ENCODE data around the gene EIF4EBP2.

The EIF4EBP2 gene

DNA sequence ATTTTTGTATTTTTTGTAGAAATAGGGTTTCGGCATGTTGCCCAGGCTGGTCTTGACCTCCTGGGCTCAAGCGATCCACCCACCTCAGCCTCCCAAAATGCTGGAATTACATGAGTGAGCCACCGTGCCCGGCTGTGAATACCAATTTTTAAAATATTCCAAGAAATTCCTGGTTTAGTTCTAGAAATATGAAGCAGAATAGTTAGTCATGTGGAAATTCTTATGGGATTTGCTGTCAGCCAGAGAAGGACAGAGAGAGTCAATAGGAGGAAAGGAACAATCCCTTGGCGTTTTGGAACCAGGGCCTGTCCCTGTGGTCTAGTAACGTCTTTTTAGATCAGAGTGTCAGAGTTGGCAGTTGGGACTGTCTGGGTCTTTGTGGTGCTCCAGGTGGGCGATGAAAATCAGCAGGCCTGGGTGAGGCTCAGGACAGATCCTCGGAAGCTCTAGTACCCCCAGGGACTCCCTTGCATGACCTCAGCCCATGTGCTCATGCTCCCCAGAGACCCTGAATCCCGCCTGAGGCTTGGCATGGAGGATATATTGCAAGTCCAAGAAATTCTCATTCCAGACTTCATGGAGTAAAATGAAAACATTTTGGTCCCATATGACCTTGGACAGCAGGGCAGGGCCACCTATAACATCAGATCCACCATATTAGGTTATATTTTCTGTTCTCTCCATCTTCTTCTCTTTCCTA, 29.8 kb downstream of the EIF4EBP2 start:
- no peak for ATAC-seq

DNA sequence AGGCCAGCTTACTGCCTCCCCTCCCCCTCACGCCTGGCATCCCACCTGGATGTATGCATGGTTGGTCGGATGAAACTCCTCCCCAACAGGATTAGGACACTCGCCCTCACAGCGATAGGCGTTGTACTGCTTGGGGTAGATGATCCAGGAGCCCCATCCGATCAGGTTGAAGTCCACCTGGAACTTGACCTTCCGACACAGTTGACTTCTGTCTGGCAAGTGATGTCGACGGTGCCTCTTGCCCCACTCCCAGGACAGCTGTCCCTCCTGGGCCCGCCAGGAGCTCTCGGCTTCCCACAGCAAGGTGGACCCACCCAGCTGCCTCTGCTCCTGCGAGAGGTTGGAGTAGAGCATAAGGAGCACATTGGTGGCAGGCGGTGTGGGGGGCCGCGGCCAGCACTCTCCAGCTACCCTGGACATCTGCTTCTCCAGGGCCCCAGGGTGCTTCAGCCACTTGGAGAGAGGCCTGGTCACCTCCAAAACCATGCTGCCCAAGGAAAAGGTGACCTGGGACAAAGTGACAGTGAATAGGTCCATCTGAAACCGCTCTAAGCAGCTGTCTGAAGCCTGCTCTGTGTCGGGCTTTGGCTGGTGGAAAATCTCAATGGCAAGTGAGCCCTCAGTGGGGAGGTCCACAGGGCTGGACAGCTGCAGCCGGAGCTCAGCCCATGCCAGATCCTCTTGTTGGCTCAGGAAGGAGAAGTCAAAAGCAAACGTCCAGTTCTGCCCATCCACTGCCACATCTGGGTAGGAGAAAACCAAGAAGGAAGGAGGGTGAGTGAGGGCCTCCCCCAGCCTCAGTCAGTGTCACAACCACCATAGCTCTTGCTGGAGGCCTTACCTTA, 31.5 kb downstream of the EIF4EBP2 start:
- no peak for ATAC-seq

DNA sequence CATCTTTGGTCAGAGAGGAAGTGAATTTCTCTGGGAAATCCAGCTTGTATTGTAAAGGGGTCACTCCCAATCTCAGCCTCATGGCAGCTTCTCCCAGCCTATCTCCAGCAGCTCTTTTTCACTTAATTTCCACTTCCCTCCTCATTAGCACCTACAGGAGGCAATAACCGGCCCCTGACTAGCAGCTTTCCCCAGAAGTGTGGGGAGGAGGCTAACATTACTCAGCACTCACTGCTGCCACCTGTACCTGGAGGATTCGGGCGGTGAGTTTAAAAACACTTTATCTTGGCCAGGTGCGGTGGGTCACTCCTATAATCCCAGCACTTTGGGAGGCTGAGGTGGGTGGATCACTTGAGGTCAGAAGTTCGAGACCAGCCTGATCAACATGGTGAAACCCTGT, 33.8 kb downstream of the EIF4EBP2 start:
- ATAC-seq = no peak

DNA sequence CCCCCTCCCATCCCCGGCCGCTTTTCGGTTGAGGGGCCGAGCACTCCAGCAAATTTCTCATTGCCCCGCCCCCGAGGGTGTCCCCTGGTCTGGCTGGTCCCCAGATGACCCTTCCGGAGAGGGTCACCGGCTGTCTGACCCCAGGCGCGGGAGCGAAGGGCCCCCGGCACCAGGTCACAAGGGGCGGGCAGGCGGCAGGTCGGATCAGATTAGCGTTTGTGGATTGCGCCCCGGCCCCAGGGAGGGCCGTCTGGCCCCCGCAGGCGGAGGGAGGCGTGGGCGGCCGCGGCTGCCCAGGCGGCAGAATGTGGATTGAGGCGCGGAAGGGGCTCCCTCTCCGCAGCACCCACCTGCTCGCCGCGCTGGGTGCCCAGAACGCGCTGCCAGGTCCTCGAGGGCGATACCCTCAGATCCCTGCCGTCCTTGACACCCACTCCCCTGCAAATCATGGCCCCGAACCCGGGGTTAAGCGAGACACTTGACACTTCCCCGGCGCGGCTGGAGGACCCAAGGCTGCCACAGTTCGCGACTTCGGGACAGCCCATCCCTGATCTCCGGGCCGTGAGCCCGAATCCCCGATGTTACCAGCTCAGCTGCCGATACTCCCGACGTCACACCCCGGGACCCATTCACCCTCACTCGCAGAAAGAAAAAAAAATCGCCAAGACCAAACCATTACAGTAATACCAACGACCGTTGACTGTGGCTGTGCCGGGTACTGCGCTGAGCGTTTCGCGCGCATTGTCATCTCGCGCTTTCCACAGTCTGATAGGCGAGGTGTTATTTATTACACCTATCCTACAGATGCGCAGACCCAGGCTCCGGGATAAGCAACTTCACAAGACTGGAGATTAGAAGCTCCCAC, 36.6 kb downstream of the EIF4EBP2 start:
- peak; percentile 33 to 38 for ATAC-seq

DNA sequence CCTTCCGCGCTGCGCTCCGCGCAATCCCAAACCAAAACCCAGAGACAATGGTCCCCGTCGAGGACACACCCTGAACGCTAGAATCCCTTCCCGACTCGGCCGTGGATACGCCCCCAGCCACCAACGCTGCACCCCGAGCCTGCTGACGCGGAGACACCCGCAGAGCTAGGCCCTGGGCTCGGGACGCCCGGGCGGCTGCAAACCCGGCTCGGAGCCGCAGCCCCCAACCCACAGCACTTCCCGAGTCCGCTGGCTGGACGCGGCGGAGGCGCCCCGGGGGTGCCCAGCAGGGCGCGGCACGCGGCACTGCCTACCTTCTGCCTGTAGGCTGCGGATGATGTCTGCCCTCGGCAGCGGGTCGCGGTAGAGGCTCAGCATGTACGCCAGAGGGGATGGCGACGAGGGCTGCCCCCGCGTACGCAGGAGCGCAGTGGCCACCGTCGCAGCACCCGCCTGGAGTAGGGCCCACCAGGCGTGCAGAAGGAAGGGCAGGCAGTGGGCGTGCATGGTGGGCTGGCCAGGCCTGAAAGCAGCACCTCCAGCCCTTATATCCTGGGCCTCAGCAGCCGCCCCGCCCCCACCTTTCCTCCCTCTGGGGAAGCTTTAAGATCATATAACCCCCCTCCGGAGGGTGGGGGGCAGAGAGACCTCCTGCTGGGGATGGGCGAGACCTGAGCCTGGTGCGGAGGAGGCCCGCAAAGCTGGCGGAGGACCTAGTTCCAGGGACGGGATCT, 37.4 kb downstream of the EIF4EBP2 start, which contains the start of gene NODAL:
TSS of gene NODAL (minus strand) at position 521 of the 734 bp plus-strand sequence. CDS start at position 507, 14 bp downstream.
- peak; percentile 31 to 38 for ATAC-seq

DNA sequence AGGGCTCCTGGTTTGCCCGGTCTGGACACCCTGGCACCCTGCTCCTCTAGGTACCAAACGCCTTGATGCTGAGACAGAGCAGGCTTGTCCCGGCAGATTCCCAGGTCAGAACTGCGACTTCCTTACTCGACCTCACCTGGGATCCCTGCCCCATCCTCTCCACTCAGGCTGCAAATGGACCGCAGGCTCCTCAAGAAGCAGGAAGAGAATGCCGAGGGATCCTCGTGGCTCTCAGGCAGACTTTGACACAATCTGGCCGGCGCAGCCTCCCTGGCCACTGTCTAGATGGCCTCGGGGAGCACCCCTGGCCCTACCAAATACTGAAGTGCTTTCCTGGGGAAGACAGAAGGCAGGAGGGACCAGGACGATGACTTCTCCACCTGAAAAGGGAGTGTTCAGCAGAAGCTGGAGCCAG, 38.0 kb downstream of the EIF4EBP2 start:
- ATAC-seq = no peak

DNA sequence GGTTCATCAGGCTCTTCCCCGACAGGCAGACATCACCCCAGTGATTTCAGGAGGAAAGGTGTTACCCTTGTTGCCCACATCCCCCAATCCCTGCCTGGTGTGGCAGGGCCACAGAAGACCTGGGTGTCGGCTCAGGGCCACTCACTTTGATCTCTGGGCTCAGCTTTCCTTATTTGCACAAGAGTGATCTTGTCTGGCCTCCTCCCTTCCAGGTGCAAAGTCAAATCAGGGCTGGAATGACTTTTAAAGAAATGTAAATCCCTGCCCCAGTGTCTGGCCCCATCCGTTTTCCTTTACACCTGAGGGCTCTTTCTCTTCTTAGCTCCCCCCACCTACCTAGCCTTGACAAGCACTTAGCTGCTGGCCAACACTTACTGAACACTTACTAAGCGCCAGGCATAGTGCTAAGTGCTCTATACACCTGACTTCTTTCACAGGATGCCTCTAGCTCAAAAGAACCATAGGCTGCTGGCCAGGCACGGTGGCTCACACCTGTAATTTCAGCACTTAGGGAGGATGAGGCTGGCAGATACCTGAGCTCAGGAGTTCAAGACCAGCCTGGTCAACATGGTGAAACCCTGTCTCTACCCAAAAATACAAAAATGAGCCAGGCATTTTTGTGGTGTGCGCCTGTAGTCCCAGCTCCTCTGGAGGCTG, 38.5 kb downstream of the EIF4EBP2 start:
- ATAC-seq = no peak

DNA sequence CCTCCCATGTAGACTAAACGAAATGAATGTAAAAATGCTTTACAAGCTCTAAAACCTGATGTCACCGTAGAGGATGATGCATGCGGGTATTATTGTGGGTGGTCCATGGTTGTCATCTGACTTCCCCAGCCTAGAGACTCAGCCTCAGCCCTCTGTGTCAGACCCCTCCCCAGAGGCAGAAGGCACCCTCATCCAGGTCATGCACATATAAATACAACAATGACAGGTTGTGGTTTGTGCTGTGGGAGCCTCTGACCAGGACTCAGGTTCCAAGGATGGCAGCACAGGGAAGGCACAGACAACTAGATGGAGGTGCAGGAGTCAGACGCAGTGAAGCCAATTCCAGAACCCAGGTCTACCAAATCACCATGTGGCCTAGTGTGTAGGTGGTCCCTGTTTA, 40.8 kb downstream of the EIF4EBP2 start:
- ATAC-seq = no peak

DNA sequence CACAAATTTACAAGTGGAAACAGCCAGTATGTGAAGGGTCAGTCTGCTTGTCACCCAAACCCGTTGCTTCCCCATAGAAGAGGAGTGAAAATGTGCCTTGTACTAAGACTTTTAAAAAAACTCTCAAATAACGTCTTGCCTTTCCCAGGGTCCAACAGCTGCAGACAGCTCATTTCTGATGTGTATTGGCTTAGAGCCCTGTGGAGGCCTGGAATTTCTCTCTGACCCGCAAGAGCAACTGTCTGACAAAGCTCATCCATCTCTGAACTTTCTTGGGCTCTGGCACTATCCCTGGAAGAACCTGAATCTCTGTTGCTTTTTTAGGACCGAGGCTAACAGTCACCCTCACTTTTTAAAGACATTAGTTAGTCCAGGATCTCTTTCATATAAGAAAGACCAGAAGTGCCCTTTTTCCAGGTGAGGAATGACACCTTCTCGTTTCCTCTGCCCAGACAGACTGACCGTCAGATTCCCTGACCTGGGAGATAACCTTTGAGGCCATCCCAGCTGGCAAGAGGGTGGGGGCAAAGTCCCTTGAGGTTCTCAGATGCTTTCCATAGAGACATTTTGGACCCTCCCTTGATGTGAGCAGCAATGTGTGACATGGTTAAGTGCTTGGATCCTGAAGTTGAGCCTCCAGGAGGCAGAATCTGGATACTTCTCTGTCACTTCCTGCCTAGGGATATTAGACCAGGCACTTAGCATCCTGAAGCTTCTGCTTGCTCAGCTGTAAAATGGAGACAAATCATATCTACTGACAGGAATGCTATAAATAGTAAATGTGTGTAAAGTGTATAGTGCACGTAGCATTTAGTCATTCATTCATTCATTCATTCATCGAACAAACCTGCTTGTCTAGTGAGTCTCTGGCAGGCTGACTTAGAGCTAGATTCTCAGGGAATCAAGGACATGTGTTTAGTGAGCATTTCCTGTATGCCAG, 42.0 kb downstream of the EIF4EBP2 start:
- ATAC-seq = no peak

DNA sequence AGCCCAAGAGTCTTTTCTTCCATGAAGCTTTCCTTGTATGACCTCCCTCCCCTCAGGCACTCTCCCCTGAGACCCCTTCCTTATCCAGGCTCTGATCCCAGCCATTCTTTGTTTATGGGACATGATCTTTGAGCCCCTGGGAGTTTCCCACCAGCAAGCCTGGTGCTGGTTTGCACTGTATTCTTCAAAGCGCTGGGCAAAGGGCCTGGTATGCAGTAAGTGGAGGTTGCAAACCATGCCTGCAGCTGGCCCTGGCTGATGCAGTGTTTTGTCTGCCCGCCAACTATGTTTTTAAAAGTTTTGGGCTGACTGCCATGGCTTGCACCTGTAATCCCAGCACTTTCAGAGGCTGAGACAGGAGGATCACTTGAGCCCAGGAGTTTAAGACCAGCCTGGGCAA, 44.3 kb downstream of the EIF4EBP2 start:
- no peak for ATAC-seq

DNA sequence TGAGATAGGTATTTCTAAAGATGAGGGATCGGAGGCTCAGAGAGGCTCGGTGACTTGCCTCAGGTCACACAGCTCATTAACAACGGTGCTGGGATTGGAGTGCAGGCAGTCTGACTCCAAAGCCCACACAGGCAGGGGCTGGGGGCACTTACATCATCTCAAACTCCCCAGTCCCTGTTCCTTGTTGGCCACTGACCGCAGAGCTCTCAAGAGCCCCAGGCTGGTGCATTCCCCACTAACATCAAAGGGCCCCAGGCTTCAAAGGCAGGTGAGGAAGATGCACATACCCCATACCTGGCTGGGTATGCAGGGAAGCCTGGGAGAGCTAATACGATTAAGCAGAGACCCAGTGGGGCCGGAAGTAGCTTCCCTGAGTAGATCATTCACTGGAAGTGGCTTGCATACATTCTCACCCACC, 51.3 kb downstream of the EIF4EBP2 start:
- ATAC-seq = no peak

DNA sequence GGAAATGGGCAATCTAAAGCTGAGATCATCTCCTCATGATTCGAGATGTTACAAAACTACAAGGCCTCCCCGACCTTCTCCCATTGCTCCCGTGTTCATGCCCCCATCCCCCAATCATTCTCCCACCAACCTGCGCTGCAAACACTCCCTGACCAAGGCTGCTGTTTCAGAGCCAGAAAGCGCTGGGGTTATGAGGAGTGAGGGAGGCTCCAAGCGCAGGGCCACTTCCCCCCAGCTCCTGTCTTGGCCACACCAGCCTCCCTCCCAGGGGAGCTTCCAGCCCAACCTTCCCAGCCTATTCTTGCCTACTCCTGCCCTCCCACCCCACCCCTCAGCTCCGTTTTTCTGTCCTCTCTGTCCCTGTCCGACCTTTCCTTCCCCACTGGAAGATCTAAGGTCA, 52.2 kb downstream of the EIF4EBP2 start:
- no peak for ATAC-seq

DNA sequence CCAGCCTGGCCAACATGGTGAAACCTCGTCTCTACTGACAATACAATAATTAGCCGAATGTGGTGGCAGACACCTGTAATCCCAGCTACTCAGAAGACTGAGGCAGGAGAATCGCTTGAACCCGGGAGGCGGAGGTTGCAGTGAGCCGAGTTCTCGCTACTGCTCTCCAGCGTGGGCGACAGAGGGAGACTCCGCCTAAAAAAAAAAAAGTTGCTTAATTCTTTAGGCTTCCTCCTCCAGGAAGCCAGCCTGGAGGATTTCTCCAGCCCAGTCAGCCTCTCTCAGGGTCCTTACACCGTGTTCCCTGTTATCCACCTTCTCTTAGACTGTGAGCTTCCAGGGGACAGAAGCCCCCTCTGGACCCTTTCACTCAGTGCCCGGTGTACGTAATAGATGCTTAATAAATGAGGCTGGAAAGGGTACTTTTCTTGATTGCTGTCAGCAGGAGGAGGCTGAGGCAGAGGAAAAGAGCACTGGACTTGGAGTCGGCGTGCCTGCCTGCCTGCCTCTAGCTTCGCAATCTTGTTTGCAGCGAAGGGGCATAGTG, 53.9 kb downstream of the EIF4EBP2 start:
- ATAC-seq = no peak

DNA sequence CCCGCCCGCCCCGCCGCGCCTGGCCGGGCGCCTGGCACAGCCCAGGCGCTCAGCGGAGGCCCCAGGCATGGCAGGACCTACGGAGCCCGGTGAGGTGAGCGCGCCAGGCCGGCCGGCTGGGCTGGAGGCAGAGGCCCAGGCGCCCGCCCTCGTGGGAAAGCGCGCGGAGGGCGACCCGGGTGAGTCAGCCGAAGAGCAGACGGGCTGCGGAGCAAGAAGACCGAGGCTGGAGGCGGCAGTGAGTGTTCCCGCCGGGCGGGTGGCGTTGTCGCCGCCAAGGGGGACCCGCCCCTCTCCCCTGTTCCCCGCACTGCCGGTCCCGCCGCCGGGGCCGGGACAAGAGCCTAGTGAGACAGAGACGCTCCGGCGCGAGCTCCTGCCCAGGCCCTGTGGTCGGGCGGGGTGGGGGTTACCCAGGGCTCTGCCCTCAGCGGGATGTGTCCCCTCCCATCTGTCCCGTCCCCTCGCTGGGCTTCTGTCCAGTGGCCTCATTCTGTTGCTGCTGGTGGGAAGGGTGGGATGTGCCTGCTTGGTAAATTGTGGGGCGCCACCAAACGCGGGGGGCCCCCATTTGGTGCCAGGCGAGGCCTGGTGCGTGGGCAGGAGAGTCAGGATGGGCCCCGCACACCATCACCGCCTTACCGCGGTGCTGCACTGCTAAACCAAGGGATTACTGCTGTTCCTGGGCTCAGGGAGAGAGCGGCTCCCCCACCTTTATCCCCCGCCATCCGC, 54.5 kb downstream of the EIF4EBP2 start:
- peak; percentile 70 to 76 for ATAC-seq

DNA sequence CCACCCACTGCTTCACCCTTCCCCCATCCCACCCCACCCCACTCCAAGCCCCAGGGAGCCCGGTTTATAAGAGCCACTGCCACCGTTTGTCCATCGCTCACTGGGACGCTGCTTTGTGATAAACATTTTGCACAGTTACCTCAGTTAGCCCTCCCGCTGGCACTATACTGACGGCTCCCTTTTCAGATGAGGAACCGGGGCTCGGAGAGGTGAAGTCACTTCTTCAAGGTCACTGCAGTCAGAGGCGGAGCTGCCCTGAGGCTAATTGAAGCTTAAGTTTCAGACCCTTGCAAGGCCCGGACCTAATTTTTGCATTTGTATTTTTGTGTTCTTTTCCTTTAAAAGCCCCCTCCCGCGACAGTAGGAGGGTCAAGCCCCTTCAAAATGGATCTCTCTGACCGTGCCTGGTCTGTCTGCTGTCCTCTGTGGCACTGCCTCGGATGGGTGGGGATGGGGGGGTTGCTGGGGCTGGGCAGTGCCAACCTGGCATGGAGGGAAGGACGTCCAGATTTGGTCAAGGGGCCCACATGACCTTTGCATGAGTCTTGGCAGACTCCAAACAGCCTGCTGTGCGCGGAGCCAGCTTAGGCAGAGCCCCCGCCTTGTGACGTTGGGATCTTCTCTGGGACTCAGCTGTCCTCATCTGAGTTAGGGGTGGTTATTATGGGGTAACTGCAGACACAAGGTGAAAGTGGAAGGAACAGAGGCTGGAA, 55.3 kb downstream of the EIF4EBP2 start:
- ATAC-seq = no peak

DNA sequence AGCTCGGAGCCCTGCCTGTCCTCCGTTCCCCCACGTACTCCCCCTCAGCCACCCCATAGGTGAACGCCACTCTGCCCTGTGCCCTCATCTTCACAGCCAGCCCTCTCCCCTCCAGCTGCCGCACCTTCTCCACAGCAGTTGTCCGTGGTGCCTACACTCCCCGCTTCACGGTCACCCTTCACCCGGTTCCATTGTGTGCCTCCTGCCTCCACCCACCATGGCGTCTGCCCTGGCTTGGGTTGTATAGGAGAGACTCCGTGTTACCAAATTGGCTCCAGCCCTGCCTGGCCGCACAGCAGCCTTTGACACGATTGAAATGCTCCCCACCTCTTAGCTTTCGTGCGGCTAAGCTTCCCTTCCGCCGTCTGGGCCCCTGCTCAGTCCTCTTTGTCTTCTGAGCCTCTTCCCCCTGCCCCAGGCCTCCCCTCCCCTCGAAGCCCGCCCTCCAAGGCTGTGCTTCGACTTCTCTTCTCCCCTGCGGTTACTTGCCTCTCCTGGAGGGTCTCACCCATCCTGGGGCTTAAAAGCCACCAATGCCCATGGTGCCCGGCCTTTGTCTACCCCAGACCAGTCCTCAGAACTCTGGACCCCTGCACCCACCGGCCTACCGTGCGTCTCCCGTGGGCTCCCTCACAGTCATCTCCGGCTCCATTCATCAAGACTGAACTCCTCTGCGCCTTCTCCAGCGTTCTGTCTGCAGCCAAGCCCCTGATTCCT, 56.0 kb downstream of the EIF4EBP2 start:
- ATAC-seq = no peak

DNA sequence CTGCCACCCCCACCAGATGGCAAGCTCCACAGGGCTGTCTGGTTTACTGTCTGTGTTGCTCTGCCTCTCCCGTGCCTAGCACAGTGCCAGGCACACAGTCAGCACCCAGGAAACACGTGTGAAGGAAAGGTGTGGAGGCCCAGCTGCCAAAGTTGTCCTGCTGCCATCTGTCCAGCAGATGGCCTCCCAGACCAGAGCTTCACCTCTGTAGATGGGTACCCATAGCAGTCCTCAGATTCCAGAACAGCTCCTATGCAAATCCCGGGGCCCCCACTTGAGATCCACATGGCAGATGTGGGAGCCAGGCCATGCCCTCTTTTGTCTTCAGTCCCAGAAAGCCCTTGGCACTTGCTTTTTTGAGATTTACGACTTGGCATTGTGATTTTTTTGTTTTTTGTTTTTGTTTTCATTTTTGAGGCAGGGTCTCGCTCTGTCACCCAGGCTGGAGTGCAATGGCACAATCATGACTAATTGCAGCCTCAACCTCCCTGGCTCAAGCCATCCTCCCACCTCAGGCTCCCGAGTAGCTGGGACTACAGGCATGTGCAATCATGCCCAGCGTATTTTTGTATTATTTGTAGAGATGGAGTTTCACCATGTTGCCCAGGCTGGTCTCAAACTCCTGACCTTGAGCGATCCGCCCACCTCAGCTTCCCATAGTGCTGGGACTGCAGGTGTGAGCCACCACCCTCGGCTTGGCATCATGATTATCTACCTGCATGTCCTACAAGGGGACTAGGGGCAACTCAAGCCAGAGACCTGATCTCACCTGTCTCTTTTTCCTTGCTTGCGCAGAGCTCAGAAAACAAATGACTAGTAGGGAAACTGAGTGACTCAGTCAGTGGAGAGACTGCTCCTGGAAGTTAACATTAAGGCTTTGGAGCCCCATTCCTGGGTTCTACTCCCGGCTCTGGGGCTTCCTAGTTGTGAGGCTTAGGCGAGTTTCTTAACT, 57.7 kb downstream of the EIF4EBP2 start:
- ATAC-seq = peak; percentile 51 to 59
